ENCODE results near the gene TMTC1.

DNA sequence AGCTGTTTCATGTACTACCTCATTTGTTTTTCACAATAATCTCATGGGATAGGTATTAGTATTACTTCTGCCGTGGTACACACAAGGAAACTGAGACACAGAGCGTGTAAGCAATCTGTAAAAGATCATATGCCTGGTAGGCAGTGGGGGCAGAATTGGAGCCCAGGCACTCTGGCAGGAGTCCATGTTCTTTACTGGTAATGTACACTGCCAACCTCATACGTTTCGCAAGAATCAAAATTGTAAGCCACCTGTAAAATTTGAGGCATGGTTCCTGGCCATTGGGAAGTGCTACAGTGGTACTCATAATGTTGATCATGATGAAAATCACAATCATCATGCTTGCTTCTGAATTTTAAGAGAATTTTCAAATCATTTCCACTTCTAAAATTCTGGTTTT lies 40.7 kb downstream of the TMTC1 start:
- TF ChIP-seq TOX (CRISPR knock-in tag; IDR thresholded peaks at IDR 0.05; ENCODE audit: borderline replicate concordance) (no peak), ARNTL (CRISPR knock-in tag; IDR thresholded peaks at IDR 0.05; ENCODE audit: borderline replicate concordance, low read depth) (no peak), ZNF70 (CRISPR knock-in tag; IDR thresholded peaks at IDR 0.05) (no peak), ZFP3 (CRISPR knock-in tag; IDR thresholded peaks at IDR 0.05) (no peak), ESRRG (CRISPR knock-in tag; IDR thresholded peaks at IDR 0.05) (no peak), BACH2 (CRISPR knock-in tag; IDR thresholded peaks at IDR 0.05; ENCODE audit: borderline replicate concordance) (no peak), ZC3H10 (CRISPR knock-in tag; IDR thresholded peaks at IDR 0.05) (no peak), ZFP30 (CRISPR knock-in tag; IDR thresholded peaks at IDR 0.05) (no peak)
- TF ChIP-seq, protein P1, sequence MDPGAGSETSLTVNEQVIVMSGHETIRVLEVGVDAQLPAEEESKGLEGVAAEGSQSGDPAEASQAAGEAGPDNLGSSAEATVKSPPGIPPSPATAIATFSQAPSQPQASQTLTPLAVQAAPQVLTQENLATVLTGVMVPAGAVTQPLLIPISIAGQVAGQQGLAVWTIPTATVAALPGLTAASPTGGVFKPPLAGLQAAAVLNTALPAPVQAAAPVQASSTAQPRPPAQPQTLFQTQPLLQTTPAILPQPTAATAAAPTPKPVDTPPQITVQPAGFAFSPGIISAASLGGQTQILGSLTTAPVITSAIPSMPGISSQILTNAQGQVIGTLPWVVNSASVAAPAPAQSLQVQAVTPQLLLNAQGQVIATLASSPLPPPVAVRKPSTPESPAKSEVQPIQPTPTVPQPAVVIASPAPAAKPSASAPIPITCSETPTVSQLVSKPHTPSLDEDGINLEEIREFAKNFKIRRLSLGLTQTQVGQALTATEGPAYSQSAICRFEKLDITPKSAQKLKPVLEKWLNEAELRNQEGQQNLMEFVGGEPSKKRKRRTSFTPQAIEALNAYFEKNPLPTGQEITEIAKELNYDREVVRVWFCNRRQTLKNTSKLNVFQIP (CRISPR knock-in tag; IDR thresholded peaks at IDR 0.05; ENCODE audit: borderline replicate concordance, low read depth): no peak
- TF ChIP-seq, protein P2, sequence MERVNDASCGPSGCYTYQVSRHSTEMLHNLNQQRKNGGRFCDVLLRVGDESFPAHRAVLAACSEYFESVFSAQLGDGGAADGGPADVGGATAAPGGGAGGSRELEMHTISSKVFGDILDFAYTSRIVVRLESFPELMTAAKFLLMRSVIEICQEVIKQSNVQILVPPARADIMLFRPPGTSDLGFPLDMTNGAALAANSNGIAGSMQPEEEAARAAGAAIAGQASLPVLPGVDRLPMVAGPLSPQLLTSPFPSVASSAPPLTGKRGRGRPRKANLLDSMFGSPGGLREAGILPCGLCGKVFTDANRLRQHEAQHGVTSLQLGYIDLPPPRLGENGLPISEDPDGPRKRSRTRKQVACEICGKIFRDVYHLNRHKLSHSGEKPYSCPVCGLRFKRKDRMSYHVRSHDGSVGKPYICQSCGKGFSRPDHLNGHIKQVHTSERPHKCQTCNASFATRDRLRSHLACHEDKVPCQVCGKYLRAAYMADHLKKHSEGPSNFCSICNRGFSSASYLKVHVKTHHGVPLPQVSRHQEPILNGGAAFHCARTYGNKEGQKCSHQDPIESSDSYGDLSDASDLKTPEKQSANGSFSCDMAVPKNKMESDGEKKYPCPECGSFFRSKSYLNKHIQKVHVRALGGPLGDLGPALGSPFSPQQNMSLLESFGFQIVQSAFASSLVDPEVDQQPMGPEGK (CRISPR knock-in tag; IDR thresholded peaks at IDR 0.05; ENCODE audit: borderline replicate concordance): no peak
